Erythroblast (primary cell): ENCODE data around the gene YPEL5.
"Not testable (repeated sequence)": the region's sequence is repeated elsewhere in the genome, so short reads cannot be mapped to it uniquely, and the experiment has no call there.

Source experiments
- DNase-seq, 2 experiments: peaks; one replicate each; lab custom pipeline; 2025; lab: John Stamatoyannopoulos, UW
- GATA1 ChIP-seq: IDR thresholded peaks from 2 replicates; pipeline ENCODE4 v1.6.1; 2011; ENCODE audit warnings: low read depth, mild to moderate bottlenecking, control low read depth, low read length, moderate library complexity
- POLR2A ChIP-seq: IDR thresholded peaks from 2 replicates; pipeline ENCODE4 v1.6.1; 2011; ENCODE audit warnings: mild to moderate bottlenecking, low read length

YPEL5 gene

GRCh38 chr2:30115141-30115980 lies 31.4 kb upstream of the YPEL5 start:
- peak; percentile 60 to 77 for DNase-seq
- TF ChIP-seq GATA1 (no peak), POLR2A (no peak)

- no peak for DNase-seq
- no peak for TF ChIP-seq GATA1
- no peak for TF ChIP-seq POLR2A
These were observed 30.9 kb upstream of the YPEL5 start for GRCh38 chr2:30115981-30116285.

GRCh38 chr2:30122362-30122761 lies 24.4 kb upstream of the YPEL5 start:
- TF ChIP-seq GATA1 (no peak), POLR2A (no peak)
- no peak for DNase-seq

- DNase-seq, result no peak
- TF ChIP-seq POLR2A (no peak), GATA1 (no peak)
These were observed 19.6 kb upstream of the YPEL5 start for GRCh38 chr2:30127016-30127893.

- peak in 1 of 2 experiments; percentile 12 for DNase-seq
- TF ChIP-seq GATA1, result no peak
- TF ChIP-seq POLR2A, result no peak
These were observed 12.2 kb upstream of the YPEL5 start for GRCh38 chr2:30134582-30134981.

GRCh38 chr2:30135541-30135940 lies 11.3 kb upstream of the YPEL5 start:
- DNase-seq, result no peak
- no peak for TF ChIP-seq GATA1
- TF ChIP-seq POLR2A, result no peak

- TF ChIP-seq GATA1 (no peak), POLR2A (no peak)
- no peak for DNase-seq
These were observed 9.9 kb upstream of the YPEL5 start for GRCh38 chr2:30136764-30137444.

- no peak for DNase-seq
- TF ChIP-seq GATA1 (no peak), POLR2A (no peak)
These were observed 7.5 kb upstream of the YPEL5 start for GRCh38 chr2:30139131-30139870.

GRCh38 chr2:30141136-30141535 lies 5.7 kb upstream of the YPEL5 start:
- DNase-seq, result no peak
- no peak for TF ChIP-seq POLR2A
- TF ChIP-seq GATA1, result no peak

GRCh38 chr2:30144260-30144659 lies 2.5 kb upstream of the YPEL5 start:
- TF ChIP-seq POLR2A (no peak), GATA1 (no peak)
- no peak for DNase-seq

- not testable (repeated sequence) for DNase-seq
These were observed 1.9 kb upstream of the YPEL5 start for GRCh38 chr2:30144951-30145350.

- DNase-seq, result no peak
These were observed 926 bp upstream of the YPEL5 start for GRCh38 chr2:30145826-30146336.

GRCh38 chr2:30147196-30147714 lies 448 bp downstream of the YPEL5 start:
- no peak for DNase-seq
- no peak for TF ChIP-seq POLR2A
- TF ChIP-seq GATA1, result no peak

More at GRCh38 chr2:30145826-30146336, 926 bp upstream of the YPEL5 start:
- TF ChIP-seq GATA1 (no peak), POLR2A (no peak)
